GM19240 (cell line): ENCODE data around the gene PLEKHJ1.
"Not testable (repeated sequence)": the region's sequence is repeated elsewhere in the genome, so short reads cannot be mapped to it uniquely, and the experiment has no call there.

Experiments
- DNase-seq: peaks from one replicate; pipeline ENCODE4 v3.0.0; 2011; ENCODE audit warnings: low spot score; ENCODE audit not compliant: insufficient read length

The PLEKHJ1 gene

GRCh38 chr19:2200624-2201294, 35.4 kb downstream of the PLEKHJ1 start:
- not testable (repeated sequence) for DNase-seq

- DNase-seq = no peak
Measured at GRCh38 chr19:2199861-2200623, 36.1 kb downstream of the PLEKHJ1 start.

GRCh38 chr19:2199215-2199614, 36.9 kb downstream of the PLEKHJ1 start:
- no peak for DNase-seq

GRCh38 chr19:2198317-2198716, 37.8 kb downstream of the PLEKHJ1 start:
- DNase-seq = no peak

GRCh38 chr19:2197270-2197669, 38.9 kb downstream of the PLEKHJ1 start:
- no peak for DNase-seq

- DNase-seq = no peak
Measured at GRCh38 chr19:2195914-2196313, 40.2 kb downstream of the PLEKHJ1 start.

- DNase-seq = no peak
Measured at GRCh38 chr19:2195361-2195760, 40.8 kb downstream of the PLEKHJ1 start.

- DNase-seq = no peak
Measured at GRCh38 chr19:2194513-2195078, 41.5 kb downstream of the PLEKHJ1 start.

- DNase-seq = no peak
Measured at GRCh38 chr19:2193807-2194206, 42.3 kb downstream of the PLEKHJ1 start.

- no peak for DNase-seq
Measured at GRCh38 chr19:2192862-2193261, 43.3 kb downstream of the PLEKHJ1 start.

GRCh38 chr19:2191456-2192310, 44.4 kb downstream of the PLEKHJ1 start:
- DNase-seq = no peak

GRCh38 chr19:2190848-2191455, 45.2 kb downstream of the PLEKHJ1 start:
- DNase-seq = no peak

- DNase-seq = no peak
Measured at GRCh38 chr19:2189880-2190279, 46.2 kb downstream of the PLEKHJ1 start.

GRCh38 chr19:2188708-2189385, 47.3 kb downstream of the PLEKHJ1 start:
- DNase-seq = no peak

- DNase-seq = no peak
Measured at GRCh38 chr19:2187159-2187558, 49.0 kb downstream of the PLEKHJ1 start.

GRCh38 chr19:2186071-2186846, 49.9 kb downstream of the PLEKHJ1 start:
- no peak for DNase-seq

GRCh38 chr19:2185734-2186070, 50.4 kb downstream of the PLEKHJ1 start:
- no peak for DNase-seq

GRCh38 chr19:2184422-2184975, 51.6 kb downstream of the PLEKHJ1 start:
- no peak for DNase-seq
